Chondrocyte (in vitro differentiated cells): Measurements from ENCODE around the gene OPRL1. TPM values are rescaled to one million over a fixed set of nuclear protein-coding genes. Genes with fewer than 3 reads are reported as not detected.

Source experiments
- DNase-seq: peaks from one replicate; pipeline ENCODE4 v3.0.0; 2021; ENCODE audit warnings: mixed read lengths, low spot score
- H3K27ac Mint-ChIP-seq: one replicate; pipeline ENCODE4 v1.8.0; 2021; ENCODE audit warnings: mild to moderate bottlenecking, moderate library complexity, mixed read lengths; ENCODE audit not compliant: unreplicated experiment
- H3K27me3 Mint-ChIP-seq: 2 replicates; pipeline ENCODE4 v1.8.0; 2021; ENCODE audit warnings: low read depth, mixed read lengths
- H3K36me3 Mint-ChIP-seq: 2 replicates; pipeline ENCODE4 v1.8.0; 2021; ENCODE audit warnings: low read depth, mixed read lengths
- H3K4me1 Mint-ChIP-seq: 2 replicates; pipeline ENCODE4 v1.8.0; 2021; ENCODE audit warnings: low read depth, mild to moderate bottlenecking, mixed read lengths
- H3K4me3 Mint-ChIP-seq: one replicate; pipeline ENCODE4 v1.8.0; 2021; ENCODE audit warnings: mild to moderate bottlenecking, moderate library complexity, mixed read lengths; ENCODE audit not compliant: unreplicated experiment
- H3K9me3 Mint-ChIP-seq: 2 replicates; pipeline ENCODE4 v1.8.0; 2021; ENCODE audit warnings: low read depth, mixed read lengths
- total RNA-seq: library from RNA; stranded (reverse); gene quantifications from 3 replicates; pipeline ENCODE4 v1.2.1, GENCODE V29; 2021
- TF ChIP-seq, protein P1 (sequence below): fragments of 200-600 bp; sonication (generic); IDR thresholded peaks from 2 replicates; pipeline ENCODE4 v1.5.0; 2021; ENCODE audit warnings: antibody characterized with exemption, mild to moderate bottlenecking, moderate library complexity

Gene OPRL1
- total RNA-seq, 1 donor from 2014 or later: 3.2 TPM

DNA sequence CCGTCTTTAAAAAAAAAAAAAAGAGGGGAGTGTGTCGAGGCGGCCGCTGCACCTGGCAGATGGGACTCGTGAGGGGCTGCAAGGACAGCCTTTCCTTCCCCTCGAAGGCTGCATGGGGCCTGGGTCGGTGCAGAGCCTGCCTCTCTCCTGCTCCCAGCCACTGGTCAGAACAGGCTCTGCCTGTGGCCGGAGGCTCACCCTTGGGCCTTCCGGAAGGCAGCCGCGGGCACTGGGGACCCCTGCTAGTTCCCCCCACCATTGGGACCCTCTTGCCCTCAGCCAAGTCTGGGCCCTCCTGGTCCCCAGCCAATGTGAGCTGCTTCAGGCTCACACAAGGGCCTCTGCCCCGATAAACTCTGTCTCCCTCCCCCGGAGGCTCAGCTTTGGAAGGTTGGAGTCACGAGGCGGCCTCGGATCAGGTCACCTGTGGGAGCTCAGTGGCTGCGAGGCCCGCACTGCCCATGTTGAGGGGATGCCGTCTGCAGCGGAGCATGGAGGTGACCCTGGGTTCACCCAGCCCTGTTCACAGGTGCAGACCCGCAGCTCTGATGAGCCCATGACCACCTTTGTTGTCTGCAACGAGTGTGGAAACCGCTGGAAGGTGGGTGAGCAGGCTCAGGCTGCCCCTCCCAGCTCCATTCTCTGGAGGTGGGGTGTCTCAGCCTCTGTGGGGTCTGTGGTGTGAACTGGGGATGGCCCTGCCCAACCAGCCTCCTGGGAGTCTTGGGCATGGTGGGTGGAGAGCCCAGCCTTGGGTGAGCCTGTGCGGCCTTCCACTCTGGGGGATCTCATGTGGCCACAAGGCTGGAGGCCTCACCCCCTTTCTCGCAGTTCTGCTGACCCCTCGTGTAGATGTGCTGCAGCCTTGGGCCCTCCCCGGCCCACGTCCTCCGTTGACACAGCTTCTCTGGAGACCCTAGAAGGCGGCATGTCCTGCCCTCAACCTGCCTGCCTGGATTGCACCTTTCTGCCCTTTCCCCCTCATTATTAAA, 8.2 kb upstream of the OPRL1 start:
- no peaks in the 10 kb centered on the region for H3K4me1 Mint-ChIP-seq
- no peaks in the 10 kb centered on the region for H3K9me3 Mint-ChIP-seq
- no peak overlapping the region for H3K4me3 Mint-ChIP-seq
- no peak for DNase-seq
- no peak overlapping the region for H3K27ac Mint-ChIP-seq
- no peaks in the 10 kb centered on the region for H3K36me3 Mint-ChIP-seq
- TF ChIP-seq, protein P1, sequence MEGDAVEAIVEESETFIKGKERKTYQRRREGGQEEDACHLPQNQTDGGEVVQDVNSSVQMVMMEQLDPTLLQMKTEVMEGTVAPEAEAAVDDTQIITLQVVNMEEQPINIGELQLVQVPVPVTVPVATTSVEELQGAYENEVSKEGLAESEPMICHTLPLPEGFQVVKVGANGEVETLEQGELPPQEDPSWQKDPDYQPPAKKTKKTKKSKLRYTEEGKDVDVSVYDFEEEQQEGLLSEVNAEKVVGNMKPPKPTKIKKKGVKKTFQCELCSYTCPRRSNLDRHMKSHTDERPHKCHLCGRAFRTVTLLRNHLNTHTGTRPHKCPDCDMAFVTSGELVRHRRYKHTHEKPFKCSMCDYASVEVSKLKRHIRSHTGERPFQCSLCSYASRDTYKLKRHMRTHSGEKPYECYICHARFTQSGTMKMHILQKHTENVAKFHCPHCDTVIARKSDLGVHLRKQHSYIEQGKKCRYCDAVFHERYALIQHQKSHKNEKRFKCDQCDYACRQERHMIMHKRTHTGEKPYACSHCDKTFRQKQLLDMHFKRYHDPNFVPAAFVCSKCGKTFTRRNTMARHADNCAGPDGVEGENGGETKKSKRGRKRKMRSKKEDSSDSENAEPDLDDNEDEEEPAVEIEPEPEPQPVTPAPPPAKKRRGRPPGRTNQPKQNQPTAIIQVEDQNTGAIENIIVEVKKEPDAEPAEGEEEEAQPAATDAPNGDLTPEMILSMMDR: no peak
- H3K27me3 Mint-ChIP-seq: no peaks in the 10 kb centered on the region

DNA sequence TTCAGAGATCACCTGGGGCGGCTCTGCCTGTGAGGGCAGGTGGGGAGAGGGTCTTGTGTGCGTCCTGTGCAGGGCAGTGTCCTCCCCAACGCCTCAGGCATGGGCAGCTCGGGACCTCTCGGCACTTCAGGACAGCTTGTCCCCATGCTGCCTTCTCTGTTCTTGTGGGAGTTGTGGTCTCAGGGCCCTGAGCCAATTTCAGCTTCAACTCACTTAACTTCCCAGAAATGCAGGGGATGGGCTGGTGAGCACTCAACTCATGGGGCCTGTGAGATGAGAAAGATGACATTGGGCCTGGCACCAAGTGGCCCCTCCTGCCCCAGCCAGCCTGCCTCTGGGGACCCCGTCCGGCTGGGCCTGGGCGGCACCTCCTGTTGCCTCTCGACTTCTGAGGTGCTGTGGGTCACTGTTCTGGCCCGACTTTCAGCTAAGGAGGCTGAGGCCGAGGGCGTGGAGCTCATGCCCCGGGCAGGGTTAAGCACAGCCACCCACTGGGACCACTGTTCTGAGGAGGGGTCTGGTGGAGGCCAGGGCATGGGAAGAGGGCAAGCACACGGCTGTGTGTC, 7.3 kb upstream of the OPRL1 start:
- Mint-ChIP-seq H3K27ac (no peak overlapping the region), H3K4me3 (no peak overlapping the region), H3K4me1 (no peaks in the 10 kb centered on the region), H3K27me3 (no peaks in the 10 kb centered on the region), H3K36me3 (no peaks in the 10 kb centered on the region), H3K9me3 (no peaks in the 10 kb centered on the region)
- TF ChIP-seq, protein P1: no peak
- DNase-seq: no peak

DNA sequence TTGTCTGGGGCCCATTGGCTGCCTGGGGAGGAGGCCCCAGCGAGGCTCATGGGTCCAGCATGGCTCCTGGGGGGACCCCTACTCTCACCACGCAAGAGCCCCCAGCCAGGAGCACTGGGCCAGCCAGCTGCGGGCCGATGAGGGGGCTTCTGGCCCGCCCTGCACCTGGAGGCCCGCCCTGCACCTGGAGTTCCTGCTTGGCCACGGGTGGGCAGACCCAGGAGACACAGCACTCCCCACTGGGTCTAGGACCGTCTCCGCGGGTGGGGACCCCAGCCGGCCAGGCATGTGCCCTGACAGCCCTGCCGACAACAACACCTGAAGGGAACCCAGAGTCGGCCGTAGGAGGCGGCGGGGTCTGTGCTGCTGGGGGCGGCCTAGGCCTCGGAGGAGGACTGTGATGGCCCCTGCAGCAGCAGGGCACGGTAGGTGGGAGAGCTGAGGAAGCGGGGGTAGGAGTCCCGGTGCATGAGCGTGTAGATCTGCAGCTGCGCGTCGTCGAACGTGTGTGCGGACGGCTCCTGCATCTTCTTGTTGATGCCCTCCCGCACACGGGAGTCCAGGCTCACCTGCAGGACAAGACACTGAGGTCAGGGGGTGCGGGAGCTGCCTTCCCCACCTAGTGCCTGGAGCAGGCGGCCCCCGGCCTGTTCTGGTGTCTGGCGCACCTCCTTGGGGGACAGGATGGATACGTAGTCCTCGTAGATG, 6.3 kb upstream of the OPRL1 start:
- no peak for DNase-seq
- Mint-ChIP-seq H3K27me3 (no peaks in the 10 kb centered on the region), H3K36me3 (no peaks in the 10 kb centered on the region), H3K4me3 (no peak overlapping the region), H3K4me1 (peaks cover 3% of the 10 kb centered on the region), H3K27ac (no peak overlapping the region), H3K9me3 (no peaks in the 10 kb centered on the region)
- TF ChIP-seq, protein P1: no peak

DNA sequence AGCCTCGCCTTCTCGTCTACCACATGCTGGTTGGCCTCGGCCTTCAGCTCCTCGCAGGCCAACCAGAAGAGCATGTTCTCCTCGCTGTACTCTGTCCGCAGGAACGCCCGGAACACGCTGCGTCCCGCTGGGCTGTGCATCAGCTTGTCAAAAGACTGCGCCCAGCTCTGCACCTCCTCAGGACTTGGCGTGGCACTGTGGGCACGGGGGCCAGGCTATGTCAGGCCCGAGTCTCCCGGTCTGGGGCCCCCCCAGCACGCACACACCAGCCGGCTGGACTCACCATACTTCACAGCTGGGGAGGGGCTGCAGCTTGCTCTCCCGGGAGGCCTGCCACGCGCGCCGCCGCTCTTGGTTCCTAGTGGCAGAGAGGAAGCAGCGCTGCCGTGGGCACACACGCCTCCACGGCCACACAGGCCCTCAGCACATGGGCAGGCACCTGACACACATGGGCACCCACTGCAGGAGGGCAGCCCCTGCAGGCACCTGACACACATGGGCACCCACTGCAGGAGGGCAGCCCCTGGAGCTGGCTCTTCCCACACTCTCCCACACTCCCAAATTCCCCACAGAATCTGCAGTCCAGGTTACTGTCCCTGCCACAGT, 5.6 kb upstream of the OPRL1 start:
- no peak for DNase-seq
- no peaks in the 10 kb centered on the region for H3K9me3 Mint-ChIP-seq
- H3K27me3 Mint-ChIP-seq: no peaks in the 10 kb centered on the region
- H3K4me3 Mint-ChIP-seq: no peak overlapping the region
- TF ChIP-seq, protein P1: no peak
- no peaks in the 10 kb centered on the region for H3K36me3 Mint-ChIP-seq
- no peak overlapping the region for H3K27ac Mint-ChIP-seq
- peaks cover 9% of the 10 kb centered on the region for H3K4me1 Mint-ChIP-seq

- Mint-ChIP-seq H3K27ac (no peak overlapping the region), H3K36me3 (no peaks in the 10 kb centered on the region), H3K27me3 (no peaks in the 10 kb centered on the region), H3K9me3 (no peaks in the 10 kb centered on the region), H3K4me3 (no peak overlapping the region), H3K4me1 (peaks cover 9% of the 10 kb centered on the region)
- TF ChIP-seq, protein P1: no peak
- DNase-seq: no peak
Measured at GRCh38 chr20:64074963-64075362, 4.9 kb upstream of the OPRL1 start.
